C4-2B (cell line): ENCODE results near the gene VWC2.

ENCODE experiments used
- H3K27ac ChIP-seq: fragments of 450-650 bp; 2 replicates; pipeline ENCODE4 v1.5.1; 2017
- CTCF ChIP-seq: fragments of 450-650 bp; conservative IDR thresholded peaks from 2 replicates; pipeline ENCODE4 v1.5.1; 2017; ENCODE audit warnings: mild to moderate bottlenecking
- ZFX ChIP-seq: fragments of 450-650 bp; IDR thresholded peaks from 2 replicates; pipeline ENCODE4 v1.6.1; 2017

VWC2 gene

GRCh38 chr7:49773218-49773935 lies at the start of gene VWC2:
TSS of gene VWC2 (plus strand) at chr7:49773638. CDS start at chr7:49775436, 1,798 bp downstream.
- TF ChIP-seq CTCF = no peak
- no peak for TF ChIP-seq ZFX
- no peak within 1 kb of the TSS for H3K27ac ChIP-seq

GRCh38 chr7:49724071-49724470 lies 49.4 kb upstream of the VWC2 start:
- TF ChIP-seq CTCF (no peak), ZFX (no peak)
- H3K27ac ChIP-seq = no peak overlapping the region

- TF ChIP-seq ZFX = no peak
- no peak for TF ChIP-seq CTCF
- H3K27ac ChIP-seq = no peak overlapping the region
Measured at GRCh38 chr7:49731836-49732235, 41.6 kb upstream of the VWC2 start.

GRCh38 chr7:49762666-49763065 lies 10.8 kb upstream of the VWC2 start:
- no peak overlapping the region for H3K27ac ChIP-seq
- TF ChIP-seq ZFX (no peak), CTCF (no peak)

- no peak overlapping the region for H3K27ac ChIP-seq
- TF ChIP-seq ZFX (no peak), CTCF (no peak)
Measured at GRCh38 chr7:49763791-49764190, 9.6 kb upstream of the VWC2 start.

GRCh38 chr7:49766966-49767365 lies 6.5 kb upstream of the VWC2 start:
- TF ChIP-seq ZFX = no peak
- TF ChIP-seq CTCF = no peak
- no peak overlapping the region for H3K27ac ChIP-seq

- no peak overlapping the region for H3K27ac ChIP-seq
- TF ChIP-seq ZFX (no peak), CTCF (no peak)
Measured at GRCh38 chr7:49767719-49768118, 5.7 kb upstream of the VWC2 start.
